ENCODE data around the gene TM2D1. TPM values are rescaled to one million over a fixed set of nuclear protein-coding genes. Genes with fewer than 3 reads are reported as not detected.

The TM2D1 gene
- 97.7 and 103 TPM in 2 replicates for total RNA-seq (2013; cell fraction: nucleolus; rRNA removed)
- total RNA-seq (2014; rRNA removed) = 31.4 and 35.5 TPM in 2 replicates
- 32.0 and 33.9 TPM in 2 replicates for total RNA-seq (2014; rRNA removed; fragmentation: Illumina TruSeq; extraction: Trizol)
- 15.4 and 21.0 TPM in 2 replicates for total RNA-seq (2021)
- 16.7 TPM for polyA plus RNA-seq (2011; ENCODE audit: low read depth)
- 45.1 and 70.3 TPM in 2 replicates for polyA plus RNA-seq (2011; rRNA removed)
- 22.1 and 24.5 TPM in 2 replicates for polyA plus RNA-seq (2011; cell fraction: cytosol; rRNA removed)
- 24.2 and 32.2 TPM in 2 replicates for polyA plus RNA-seq (2011; cell fraction: nucleus; rRNA removed)
- polyA plus RNA-seq (2012) = 27.5 and 33.9 TPM in 2 replicates
- polyA plus RNA-seq (2014; fragmentation: Illumina TruSeq; extraction: Trizol) = 21.8 and 23.3 TPM in 2 replicates
- polyA plus RNA-seq (2014; fragmentation: Nextera tagmentation; extraction: Ambion mirVana) = 10 to 100 TPM; 32.0 to 37.9 TPM
- polyA plus RNA-seq (2014; rRNA removed) = 39.2 and 46.6 TPM in 2 replicates
- polyA plus RNA-seq (2016; fragmentation: Nextera tagmentation; extraction: Ambion mirVana) = 10 to 100 TPM; 44.3 to 44.6 TPM
- polyA minus RNA-seq (2011; rRNA and poly(A)+ RNA removed) = 19.2 and 20.3 TPM in 2 replicates
- 7.4 and 16.3 TPM in 2 replicates for polyA minus RNA-seq (2011; cell fraction: cytosol; rRNA and poly(A)+ RNA removed)
- 28.2 and 38.4 TPM in 2 replicates for polyA minus RNA-seq (2011; cell fraction: nucleus; rRNA and poly(A)+ RNA removed)
- Bru-seq, nascent RNA = percentile 82 among the genes with signal in this experiment
- BruChase-seq, experiment 1, labeled RNA remaining after a 6-hour chase = percentile 86 among the genes with signal in this experiment
- percentile 86 among the genes with signal in this experiment for BruChase-seq, experiment 2, labeled RNA remaining after a 2-hour chase
- long read RNA-seq, experiment 1, transcript TM2D1-201 (7 exons, 1,250 nt) = major isoform, 12 of 18 reads
- long read RNA-seq, experiment 1, partial matches to known transcripts = 0 of 18 reads
- long read RNA-seq, experiment 1, other reads (novel, unspliced or antisense) = 6 of 18 reads
- long read RNA-seq, experiment 2, transcript TM2D1-201 (7 exons, 1,250 nt) = major isoform, 68 of 94 reads
- long read RNA-seq, experiment 2, partial matches to known transcripts = 6 of 94 reads
- long read RNA-seq, experiment 2, other reads (novel, unspliced or antisense) = 20 of 94 reads

GRCh38 chr1:61724813-61725694, at the start of gene TM2D1:
TSS of gene TM2D1 (minus strand) at chr1:61725141. CDS start at chr1:61725120, 21 bp downstream.
- peak; percentile 99 for FAIRE-seq
- H2AFZ ChIP-seq (ENCODE audit: control insufficient read depth, low read depth, low read length) = peak within 1 kb of the TSS; percentile 100
- ChIA-PET SMC1A (ENCODE audit: uncharacterized antibody, unreplicated experiment) (interaction anchor here (1.2 kb wide), 1 partner anchor 126 kb away, joined by 3 read pairs; no protein-coding TSS in a partner anchor), CTCF (no interaction called here), RAD21 (ENCODE audit: unreplicated experiment) (interaction anchor here (0.7 kb wide), 1 partner anchor 711 kb away, joined by 4 read pairs; no protein-coding TSS in a partner anchor), POLR2A (interaction anchor here (0.6 kb wide), 2 partner anchors 12 kb away, joined by 3 to 7 read pairs; no protein-coding TSS in a partner anchor)
- peak within 1 kb of the TSS; percentile 96 for H3K27ac ChIP-seq (ENCODE audit: control insufficient read depth, insufficient read depth)
- intact Hi-C loops (cut with micrococcal nuclease; ENCODE audit: unreplicated experiment) (loop anchor here (2.0 kb wide), 1 partner anchor 18 kb away; the partner anchor contains the start of gene PATJ), in situ Hi-C loops (cut with MboI) (no loop called here)
- no peaks in the 10 kb centered on the region for H3K9me3 ChIP-seq (replicated peaks; ENCODE audit: control insufficient read depth, insufficient read depth, low read length)
- H4K20me1 ChIP-seq (ENCODE audit: control insufficient read depth, insufficient read depth) = no peaks in the 10 kb centered on the region
- H3K36me3 ChIP-seq (ENCODE audit: control insufficient read depth in 2 of 2, insufficient read depth in 2 of 2, low read length in 1 of 2) = no peaks in the 10 kb centered on the region
- under 1% methylated on average over 44 of the region's 45 CpGs for WGBS (ENCODE audit: insufficient coverage, insufficient replicate concordance, low lambda C conversion rate, missing lambda C conversion rate)
- H3K4me3 ChIP-seq = peak within 1 kb of the TSS; percentile 94
- H3K4me1 ChIP-seq (ENCODE audit: control insufficient read depth, insufficient read depth, low read length) = no peaks in the 10 kb centered on the region
- peaks cover 25% of the 10 kb centered on the region for H3K79me2 ChIP-seq (ENCODE audit: control insufficient read depth, insufficient read depth, low read length)
- ATAC-seq = peak; percentile 99
- peak within 1 kb of the TSS; percentile 83 for H3K4me2 ChIP-seq (ENCODE audit: control insufficient read depth, insufficient read depth)
- BruUV-seq (replicated peaks) = TSS peak; percentile 98
- no peaks in the 10 kb centered on the region for H3K27me3 ChIP-seq (replicated peaks in 1 of 2; ENCODE audit: control insufficient read depth in 2 of 2, insufficient read depth in 2 of 2, low read length in 1 of 2)
- H3K9ac ChIP-seq (ENCODE audit: control insufficient read depth, insufficient read depth, low read length) = peak within 1 kb of the TSS; percentile 97
- peak; percentile 68 for DNase-seq (ENCODE audit: low read depth, low spot score)
- no peak for TF ChIP-seq SRF (IDR thresholded peaks at IDR 0.05; ENCODE audit: low read depth in 2 of 2, low read length in 2 of 2)
- peak; percentile 94 for TF ChIP-seq POU2F2 (IDR thresholded peaks at IDR 0.05; ENCODE audit: borderline replicate concordance, low read depth, low read length)
- TF ChIP-seq CREB1 (IDR thresholded peaks at IDR 0.05; ENCODE audit: low read depth) = peak; percentile 75
- peak; percentile 83 for TF ChIP-seq LARP7 (IDR thresholded peaks at IDR 0.05)
- peak; percentile 24; the same call in 1 of the 2 replicates for TF ChIP-seq ZNF207 (IDR thresholded peaks at IDR 0.05; ENCODE audit: borderline replicate concordance)
- TF ChIP-seq, protein P1, sequence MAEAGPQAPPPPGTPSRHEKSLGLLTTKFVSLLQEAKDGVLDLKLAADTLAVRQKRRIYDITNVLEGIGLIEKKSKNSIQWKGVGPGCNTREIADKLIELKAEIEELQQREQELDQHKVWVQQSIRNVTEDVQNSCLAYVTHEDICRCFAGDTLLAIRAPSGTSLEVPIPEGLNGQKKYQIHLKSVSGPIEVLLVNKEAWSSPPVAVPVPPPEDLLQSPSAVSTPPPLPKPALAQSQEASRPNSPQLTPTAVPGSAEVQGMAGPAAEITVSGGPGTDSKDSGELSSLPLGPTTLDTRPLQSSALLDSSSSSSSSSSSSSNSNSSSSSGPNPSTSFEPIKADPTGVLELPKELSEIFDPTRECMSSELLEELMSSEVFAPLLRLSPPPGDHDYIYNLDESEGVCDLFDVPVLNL (IDR thresholded peaks at IDR 0.05; ENCODE audit: low read depth, low read length) = 0 out of 2 replicates have a peak, but pooled peaks have one; percentile 37
- peak; percentile 41; the same call in 1 of the 2 replicates for TF ChIP-seq BCL11A (IDR thresholded peaks at IDR 0.05; ENCODE audit: low read depth, low read length)
- TF ChIP-seq GABPA (IDR thresholded peaks at IDR 0.05; ENCODE audit: low read depth) = peak; percentile 92
- peak; percentile 73 for TF ChIP-seq CREM (IDR thresholded peaks at IDR 0.05; ENCODE audit: low read depth)
- peak in 1 of 2 experiments; percentile 76; a peak in 1 of 4 replicates for TF ChIP-seq ETV6 (conservative IDR thresholded peaks at IDR 0.05 in 1 of 2, IDR thresholded peaks at IDR 0.05 in 1 of 2; ENCODE audit: borderline replicate concordance in 1 of 2, low read depth in 1 of 2)
- TF ChIP-seq, protein P2, sequence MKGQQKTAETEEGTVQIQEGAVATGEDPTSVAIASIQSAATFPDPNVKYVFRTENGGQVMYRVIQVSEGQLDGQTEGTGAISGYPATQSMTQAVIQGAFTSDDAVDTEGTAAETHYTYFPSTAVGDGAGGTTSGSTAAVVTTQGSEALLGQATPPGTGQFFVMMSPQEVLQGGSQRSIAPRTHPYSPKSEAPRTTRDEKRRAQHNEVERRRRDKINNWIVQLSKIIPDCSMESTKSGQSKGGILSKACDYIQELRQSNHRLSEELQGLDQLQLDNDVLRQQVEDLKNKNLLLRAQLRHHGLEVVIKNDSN (IDR thresholded peaks at IDR 0.05; ENCODE audit: borderline replicate concordance, extremely low read length, insufficient read depth, low read depth, low read length) = no peak
- TF ChIP-seq E4F1 (IDR thresholded peaks at IDR 0.05; ENCODE audit: borderline replicate concordance, partially characterized antibody) = peak; percentile 64
- peak; percentile 97 for TF ChIP-seq PML (IDR thresholded peaks at IDR 0.05; ENCODE audit: low read length)

All from GM12878 (cell line).